NOMO-1 treated with DMSO at 0.1 percent for 48 hours (cell line): ENCODE measurements around the gene CRIP2.

Source experiments
- DNase-seq: peaks from one replicate; lab custom pipeline; 2025; ENCODE audit not compliant: unreplicated experiment; lab: John Stamatoyannopoulos, UW

The CRIP2 gene

DNA sequence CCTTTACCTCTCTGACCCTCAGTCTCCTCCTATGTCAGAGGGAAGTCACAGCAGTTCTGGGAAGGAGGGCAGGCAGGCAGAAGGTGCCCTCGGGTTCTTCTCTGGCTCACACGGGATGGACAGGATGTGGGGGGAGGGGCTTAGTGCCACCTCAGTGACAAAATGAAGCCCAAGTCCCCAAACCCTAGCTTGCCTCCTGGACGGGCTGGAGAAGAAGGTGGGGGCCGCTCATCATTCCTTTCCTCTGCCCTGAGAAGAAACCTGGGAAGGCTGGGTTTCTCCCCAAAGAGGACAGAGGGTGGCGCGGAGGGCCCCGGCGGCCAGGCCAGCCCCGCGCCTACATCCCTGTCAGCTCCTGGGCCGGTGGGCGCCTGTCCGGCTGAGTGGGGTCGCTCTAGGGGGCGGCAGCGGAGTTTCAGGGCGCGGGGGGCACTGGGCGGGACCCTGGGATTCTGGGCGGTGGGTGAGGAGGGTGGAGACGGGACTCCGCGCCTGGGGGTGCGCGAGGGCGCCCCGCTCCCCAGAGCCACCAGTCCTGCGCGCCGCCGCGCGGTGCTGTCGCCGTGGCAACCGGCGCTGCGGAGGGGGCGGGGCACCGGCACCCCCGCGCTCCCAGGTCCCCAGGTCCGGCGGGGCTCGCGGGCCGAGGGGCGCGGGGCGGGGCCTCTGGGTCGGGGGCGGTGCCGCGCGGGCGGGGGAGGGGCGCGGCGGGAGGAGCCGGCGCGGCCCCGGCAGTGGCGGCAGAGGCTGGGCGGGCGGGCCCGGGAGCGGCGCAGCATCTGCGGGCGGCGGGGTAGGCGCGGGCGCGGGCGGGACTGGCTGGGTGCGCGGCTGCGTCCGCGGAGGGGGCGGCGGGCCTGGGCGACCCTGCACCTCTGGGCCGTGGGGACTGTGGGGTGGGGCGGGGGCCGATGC is 51.5 kb downstream of the CRIP2 start, which contains the start of gene TMEM121:
TMEM121 (plus strand) TSS at position 723 of the 915 bp plus-strand sequence. CDS start 2,252 bp downstream, outside the sequence.
- no peak for DNase-seq

GRCh38 chr14:105526776-105527380 is 52.3 kb downstream of the CRIP2 start:
- DNase-seq, result no peak

GRCh38 chr14:105527381-105527825 is 52.8 kb downstream of the CRIP2 start:
- DNase-seq, result no peak

GRCh38 chr14:105527826-105528585 is 53.4 kb downstream of the CRIP2 start:
- DNase-seq, result peak; percentile 57

DNA sequence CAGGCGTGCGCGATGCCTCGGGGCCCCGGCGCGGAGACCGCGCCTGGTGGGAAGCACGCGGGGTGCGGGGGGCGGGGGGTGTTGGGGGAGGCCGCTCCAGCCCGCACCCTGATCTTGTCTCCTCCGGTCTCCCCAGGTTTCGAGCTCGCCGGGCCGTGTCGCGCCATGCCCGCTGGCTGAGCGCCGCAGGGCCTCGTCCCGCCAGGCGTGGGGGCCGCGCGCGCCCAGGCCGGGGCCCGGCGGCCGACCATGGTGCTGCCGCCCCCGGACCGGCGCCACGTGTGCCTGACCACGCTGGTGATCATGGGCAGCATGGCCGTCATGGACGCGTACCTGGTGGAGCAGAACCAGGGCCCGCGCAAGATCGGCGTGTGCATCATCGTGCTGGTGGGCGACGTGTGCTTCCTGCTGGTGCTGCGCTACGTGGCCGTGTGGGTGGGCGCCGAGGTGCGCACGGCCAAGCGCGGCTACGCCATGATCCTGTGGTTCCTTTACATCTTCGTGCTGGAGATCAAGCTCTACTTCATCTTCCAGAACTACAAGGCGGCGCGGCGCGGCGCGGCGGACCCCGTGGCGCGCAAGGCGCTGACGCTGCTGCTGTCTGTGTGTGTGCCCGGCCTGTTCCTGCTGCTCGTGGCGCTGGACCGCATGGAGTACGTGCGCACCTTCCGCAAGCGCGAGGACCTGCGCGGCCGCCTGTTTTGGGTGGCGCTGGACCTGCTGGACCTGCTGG is 54.1 kb downstream of the CRIP2 start:
- DNase-seq, result no peak

DNA sequence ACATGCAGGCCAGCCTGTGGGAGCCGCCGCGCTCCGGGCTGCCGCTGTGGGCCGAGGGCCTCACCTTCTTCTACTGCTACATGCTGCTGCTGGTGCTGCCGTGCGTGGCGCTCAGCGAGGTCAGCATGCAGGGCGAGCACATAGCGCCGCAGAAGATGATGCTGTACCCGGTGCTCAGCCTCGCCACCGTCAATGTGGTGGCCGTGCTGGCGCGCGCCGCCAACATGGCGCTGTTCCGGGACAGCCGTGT is 54.6 kb downstream of the CRIP2 start:
- DNase-seq, result no peak
